ENCODE results near the gene MUL1. TPM values are rescaled to one million over a fixed set of nuclear protein-coding genes. Genes with fewer than 3 reads are reported as not detected.

MUL1 gene, protein sequence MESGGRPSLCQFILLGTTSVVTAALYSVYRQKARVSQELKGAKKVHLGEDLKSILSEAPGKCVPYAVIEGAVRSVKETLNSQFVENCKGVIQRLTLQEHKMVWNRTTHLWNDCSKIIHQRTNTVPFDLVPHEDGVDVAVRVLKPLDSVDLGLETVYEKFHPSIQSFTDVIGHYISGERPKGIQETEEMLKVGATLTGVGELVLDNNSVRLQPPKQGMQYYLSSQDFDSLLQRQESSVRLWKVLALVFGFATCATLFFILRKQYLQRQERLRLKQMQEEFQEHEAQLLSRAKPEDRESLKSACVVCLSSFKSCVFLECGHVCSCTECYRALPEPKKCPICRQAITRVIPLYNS
- total RNA-seq: 22.1 and 25.7 TPM in 2 replicates

DNA sequence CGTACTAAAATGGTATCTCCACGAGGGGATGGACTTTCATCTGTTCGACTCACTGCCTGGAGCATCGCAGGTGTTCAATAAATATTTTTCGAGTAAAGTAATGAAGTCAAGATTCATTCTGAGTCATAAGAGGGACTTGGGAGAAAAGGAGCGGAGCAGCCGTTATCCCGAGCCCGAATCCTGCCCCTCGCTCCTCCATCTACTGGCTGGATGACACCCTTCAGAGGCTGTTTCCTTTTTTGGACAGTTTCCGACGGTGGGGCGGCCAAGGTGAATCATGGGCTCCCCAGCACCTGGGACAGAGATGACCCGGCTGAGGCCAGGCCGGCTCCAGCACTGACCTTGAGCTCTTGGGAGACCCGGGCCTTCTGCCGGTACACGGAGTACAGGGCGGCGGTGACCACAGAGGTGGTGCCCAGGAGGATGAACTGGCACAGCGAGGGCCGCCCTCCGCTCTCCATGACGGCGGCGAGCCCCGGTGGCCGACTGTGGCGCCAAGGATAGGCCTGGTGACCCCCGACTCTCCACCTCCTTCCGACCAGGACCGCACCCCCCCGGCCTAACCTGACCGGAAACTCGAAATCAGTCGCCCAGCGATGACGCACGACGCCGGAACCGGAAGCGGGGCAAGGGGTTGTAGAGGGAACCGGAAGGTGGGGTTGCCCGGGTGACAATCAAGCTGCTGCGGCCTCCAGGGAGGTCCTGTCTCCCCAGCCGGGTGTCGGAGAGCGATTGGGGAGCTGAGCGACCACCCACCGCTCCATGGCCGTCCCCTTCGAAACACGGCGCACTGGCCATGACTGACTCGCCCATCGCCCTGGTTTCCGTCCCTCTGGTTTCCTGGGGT lies at the start of gene MUL1:
Gene MUL1 (minus strand): TSS at position 588 of the 847 bp plus-strand sequence. CDS start 127 bp downstream, at position 461.
- H3K4me3 ChIP-seq (ENCODE audit: low read depth, low read length): peak within 1 kb of the TSS; percentile 88
- TF ChIP-seq, protein P1, sequence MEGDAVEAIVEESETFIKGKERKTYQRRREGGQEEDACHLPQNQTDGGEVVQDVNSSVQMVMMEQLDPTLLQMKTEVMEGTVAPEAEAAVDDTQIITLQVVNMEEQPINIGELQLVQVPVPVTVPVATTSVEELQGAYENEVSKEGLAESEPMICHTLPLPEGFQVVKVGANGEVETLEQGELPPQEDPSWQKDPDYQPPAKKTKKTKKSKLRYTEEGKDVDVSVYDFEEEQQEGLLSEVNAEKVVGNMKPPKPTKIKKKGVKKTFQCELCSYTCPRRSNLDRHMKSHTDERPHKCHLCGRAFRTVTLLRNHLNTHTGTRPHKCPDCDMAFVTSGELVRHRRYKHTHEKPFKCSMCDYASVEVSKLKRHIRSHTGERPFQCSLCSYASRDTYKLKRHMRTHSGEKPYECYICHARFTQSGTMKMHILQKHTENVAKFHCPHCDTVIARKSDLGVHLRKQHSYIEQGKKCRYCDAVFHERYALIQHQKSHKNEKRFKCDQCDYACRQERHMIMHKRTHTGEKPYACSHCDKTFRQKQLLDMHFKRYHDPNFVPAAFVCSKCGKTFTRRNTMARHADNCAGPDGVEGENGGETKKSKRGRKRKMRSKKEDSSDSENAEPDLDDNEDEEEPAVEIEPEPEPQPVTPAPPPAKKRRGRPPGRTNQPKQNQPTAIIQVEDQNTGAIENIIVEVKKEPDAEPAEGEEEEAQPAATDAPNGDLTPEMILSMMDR (IDR thresholded peaks at IDR 0.05; ENCODE audit: insufficient read depth, low read length, severe bottlenecking): no peak
- no peaks in the 10 kb centered on the region for H3K27me3 ChIP-seq (ENCODE audit: control insufficient read depth, insufficient read depth, low read length)
- DNase-seq (ENCODE audit: low read depth) (peak; percentile 77), FAIRE-seq (no peak)
- peaks cover 3% of the 10 kb centered on the region for H3K36me3 ChIP-seq (ENCODE audit: control insufficient read depth, insufficient read depth, low read length)

DNA sequence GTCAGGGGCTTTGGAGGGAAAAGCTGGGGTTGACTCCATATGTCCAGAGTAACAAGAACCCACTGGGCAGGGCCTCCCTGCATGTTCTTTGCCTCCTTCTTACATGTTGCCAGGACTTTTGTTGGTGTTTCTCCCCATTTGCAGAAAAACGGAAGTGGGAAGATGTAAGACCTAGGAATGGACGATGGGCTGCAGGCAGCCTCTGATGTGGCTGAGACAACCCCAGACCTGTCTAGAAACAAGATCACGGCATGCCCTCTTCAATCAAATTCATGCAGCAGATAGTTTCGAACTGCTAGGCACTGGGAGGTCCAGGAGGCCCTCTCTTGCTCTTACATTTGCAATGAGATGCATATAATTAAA lies 47.8 kb upstream of the MUL1 start:
- TF ChIP-seq, protein P1 (IDR thresholded peaks at IDR 0.05; ENCODE audit: insufficient read depth, low read length, severe bottlenecking): no peak
- no peak overlapping the region for H3K4me3 ChIP-seq (ENCODE audit: low read depth, low read length)
- H3K36me3 ChIP-seq (ENCODE audit: control insufficient read depth, insufficient read depth, low read length): no peaks in the 10 kb centered on the region
- FAIRE-seq: no peak
- peaks cover 40% of the 10 kb centered on the region for H3K27me3 ChIP-seq (ENCODE audit: control insufficient read depth, insufficient read depth, low read length)
- DNase-seq (ENCODE audit: low read depth): no peak

GRCh38 chr1:20555025-20555757 lies 47.2 kb upstream of the MUL1 start:
- peaks cover 42% of the 10 kb centered on the region for H3K27me3 ChIP-seq (ENCODE audit: control insufficient read depth, insufficient read depth, low read length)
- FAIRE-seq: no peak
- TF ChIP-seq, protein P1 (IDR thresholded peaks at IDR 0.05; ENCODE audit: insufficient read depth, low read length, severe bottlenecking): no peak
- no peaks in the 10 kb centered on the region for H3K36me3 ChIP-seq (ENCODE audit: control insufficient read depth, insufficient read depth, low read length)
- no peak overlapping the region for H3K4me3 ChIP-seq (ENCODE audit: low read depth, low read length)
- DNase-seq (ENCODE audit: low read depth): no peak

DNA sequence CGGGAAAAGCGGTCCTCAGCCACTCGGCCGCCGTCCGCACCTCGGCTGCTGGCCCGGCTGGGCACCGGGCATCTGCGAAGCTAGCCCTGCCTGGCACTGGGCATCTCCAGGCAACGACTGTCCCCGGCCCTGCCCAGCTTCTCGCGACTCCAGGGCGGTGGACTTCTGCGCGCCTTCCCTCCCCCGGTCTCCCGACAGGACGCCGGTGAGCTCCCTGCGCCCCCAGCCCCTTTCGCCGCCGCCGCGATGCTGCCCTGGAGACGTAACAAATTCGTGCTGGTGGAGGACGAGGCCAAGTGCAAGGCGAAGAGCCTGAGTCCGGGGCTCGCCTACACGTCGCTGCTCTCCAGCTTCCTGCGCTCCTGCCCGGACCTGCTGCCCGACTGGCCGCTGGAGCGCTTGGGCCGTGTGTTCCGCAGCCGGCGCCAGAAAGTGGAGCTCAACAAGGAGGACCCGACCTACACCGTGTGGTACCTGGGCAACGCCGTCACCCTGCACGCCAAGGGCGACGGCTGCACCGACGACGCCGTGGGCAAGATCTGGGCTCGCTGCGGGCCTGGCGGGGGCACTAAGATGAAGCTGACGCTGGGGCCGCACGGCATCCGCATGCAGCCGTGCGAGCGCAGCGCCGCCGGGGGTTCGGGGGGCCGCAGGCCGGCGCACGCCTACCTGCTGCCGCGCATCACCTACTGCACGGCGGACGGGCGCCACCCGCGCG lies 44.9 kb upstream of the MUL1 start:
- Histone ChIP-seq H3K36me3 (ENCODE audit: control insufficient read depth, insufficient read depth, low read length) (no peaks in the 10 kb centered on the region), H3K4me3 (ENCODE audit: low read depth, low read length) (no peak overlapping the region), H3K27me3 (ENCODE audit: control insufficient read depth, insufficient read depth, low read length) (peaks cover 43% of the 10 kb centered on the region)
- DNase-seq (ENCODE audit: low read depth): no peak
- FAIRE-seq: no peak
- TF ChIP-seq, protein P1 (IDR thresholded peaks at IDR 0.05; ENCODE audit: insufficient read depth, low read length, severe bottlenecking): no peak

DNA sequence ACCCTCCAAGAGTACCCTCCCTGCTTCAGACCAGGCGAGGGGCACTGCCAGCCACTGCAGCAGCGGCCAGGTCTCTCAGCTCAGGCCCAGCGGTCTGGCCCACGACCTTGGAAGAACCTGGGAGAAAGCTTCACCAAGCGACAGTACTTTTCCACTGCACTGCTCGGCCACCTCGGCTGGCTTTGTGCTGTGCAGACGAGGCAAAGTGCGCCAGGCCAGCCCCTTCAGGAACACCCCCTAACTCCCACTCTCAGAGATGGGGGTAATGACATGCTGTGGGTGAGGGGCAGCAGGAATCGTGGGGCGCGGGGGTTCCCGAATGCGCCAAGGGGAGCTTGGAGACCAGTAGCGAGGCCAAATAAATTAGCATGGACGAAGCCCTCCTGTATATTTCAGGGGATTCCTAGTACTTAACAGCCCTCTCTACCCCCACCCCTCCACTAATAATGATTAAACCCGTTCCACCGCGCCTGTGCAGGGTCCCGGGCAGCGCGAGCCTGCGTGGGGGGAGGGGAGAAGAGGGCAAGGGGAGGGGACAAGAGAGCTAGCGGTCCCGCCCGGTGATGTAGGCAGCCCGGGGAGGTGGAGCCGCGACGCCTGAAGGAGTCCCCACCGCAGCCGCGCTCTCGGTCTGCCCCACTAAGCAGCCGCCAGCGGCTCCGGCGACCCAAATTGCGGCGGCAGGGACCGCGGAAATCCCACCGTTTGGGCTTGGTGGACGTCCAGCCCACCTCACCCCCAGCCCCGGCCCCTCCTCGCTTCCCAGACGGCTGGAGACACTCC lies 44.2 kb upstream of the MUL1 start, which contains the start of gene FAM43B:
Gene FAM43B (plus strand): TSS at position 629 of the 783 bp plus-strand sequence. CDS start 401 bp downstream, outside the sequence.
- no peak for FAIRE-seq
- Histone ChIP-seq H3K27me3 (ENCODE audit: control insufficient read depth, insufficient read depth, low read length) (peaks cover 39% of the 10 kb centered on the region), H3K4me3 (ENCODE audit: low read depth, low read length) (no peak within 1 kb of the TSS)

More for the DNA sequence above, 44.2 kb upstream of the MUL1 start, which contains the start of gene FAM43B:
- H3K36me3 ChIP-seq (ENCODE audit: control insufficient read depth, insufficient read depth, low read length): no peaks in the 10 kb centered on the region
- no peak for DNase-seq (ENCODE audit: low read depth)
- TF ChIP-seq, protein P1 (IDR thresholded peaks at IDR 0.05; ENCODE audit: insufficient read depth, low read length, severe bottlenecking): no peak
